Fibroblast of lung (primary cell): ENCODE data around the gene STMN3. TPM values are rescaled to one million over a fixed set of nuclear protein-coding genes. Genes with fewer than 3 reads are reported as not detected.
A peak's percentile ranks its signal among the peaks of the same experiment; 100 is the strongest.

ENCODE experiments used
- DNase-seq, 2 donors: peaks; one replicate each; pipeline versions ENCODE4 v3.0.0 to v3.0.0-alpha.2; 2010; ENCODE audit warnings: low read depth in 2 of 2
- H2AFZ ChIP-seq: 2 replicates; pipeline ENCODE4 v1.5.1; 2012; ENCODE audit warnings: low read length, control low read depth, inconsistent platforms
- H3K27ac ChIP-seq: 2 replicates; pipeline ENCODE4 v1.5.1; 2011; ENCODE audit warnings: low read length, control low read depth; ENCODE audit not compliant: insufficient read depth
- H3K27me3 ChIP-seq: 2 replicates; pipeline ENCODE4 v1.5.1; 2011; ENCODE audit warnings: mild to moderate bottlenecking, low read length; ENCODE audit not compliant: control insufficient read depth, insufficient read depth
- H3K36me3 ChIP-seq: 2 replicates; pipeline ENCODE4 v1.5.1; 2011; ENCODE audit warnings: low read length; ENCODE audit not compliant: control insufficient read depth, insufficient read depth
- H3K4me1 ChIP-seq: 2 replicates; pipeline ENCODE4 v1.5.1; 2011; ENCODE audit warnings: low read length; ENCODE audit not compliant: control insufficient read depth, insufficient read depth; ENCODE audit errors: extremely low read depth
- H3K4me2 ChIP-seq: 2 replicates; pipeline ENCODE4 v1.5.1; 2011; ENCODE audit warnings: low read length, control low read depth; ENCODE audit not compliant: insufficient read depth; ENCODE audit errors: extremely low read depth
- H3K4me3 ChIP-seq, 4 experiments: fragments of 200-600 bp in 1 of 4; sonication (generic) in 1 of 4; replicated peaks in 1 of 4; 2 replicates each; pipeline ENCODE4 v1.5.1; 2011 to 2016; ENCODE audit warnings: low read length in 4 of 4, low read depth in 3 of 4, mild to moderate bottlenecking in 3 of 4, control low read depth in 2 of 4, inconsistent platforms in 1 of 4, mixed read lengths in 1 of 4; ENCODE audit not compliant: insufficient read depth in 1 of 4; ENCODE audit errors: control extremely low read depth in 1 of 4
- H3K79me2 ChIP-seq: 2 replicates; pipeline ENCODE4 v1.5.1; 2012; ENCODE audit warnings: mild to moderate bottlenecking, low read length, inconsistent platforms; ENCODE audit not compliant: control insufficient read depth, insufficient read depth
- H3K9ac ChIP-seq: 2 replicates; pipeline ENCODE4 v1.5.1; 2011; ENCODE audit warnings: mild to moderate bottlenecking, low read length, control low read depth; ENCODE audit not compliant: insufficient read depth
- H3K9me3 ChIP-seq: 2 replicates; pipeline ENCODE4 v1.5.1; 2012; ENCODE audit warnings: low read depth, low read length; ENCODE audit not compliant: control insufficient read depth, insufficient read depth
- H4K20me1 ChIP-seq: 2 replicates; pipeline ENCODE4 v1.5.1; 2011; ENCODE audit warnings: low read length; ENCODE audit not compliant: control insufficient read depth, insufficient read depth; ENCODE audit errors: extremely low read depth
- CTCF ChIP-seq, 2 donors: IDR thresholded peaks in 1 of 2; conservative IDR thresholded peaks in 1 of 2; 1 replicate in 1 of 2; 2 replicates in 1 of 2; pipeline ENCODE4 v1.5.1; 2011 to 2012; ENCODE audit warnings: low read length in 2 of 2, control low read depth in 1 of 2, inconsistent platforms in 1 of 2, low read depth in 1 of 2, mild to moderate bottlenecking in 1 of 2
- EZH2 ChIP-seq: IDR thresholded peaks from 2 replicates; pipeline ENCODE4 v1.5.1; 2012; ENCODE audit warnings: low read length, control low read depth, mild to moderate bottlenecking; ENCODE audit errors: missing control alignments
- polyA plus RNA-seq, 2 donors: library from polyadenylated mRNA; depleted of rRNA in 1 of 2; stranded (reverse) in 1 of 2; unstranded in 1 of 2; fragments of >200 nt; gene quantifications; 2 replicates each; pipeline ENCODE4 v1.2.1, GENCODE V29; 2011 to 2012; ENCODE audit warnings: missing spikeins in 1 of 2
- total RNA-seq: library from RNA; depleted of rRNA; stranded (reverse); fragments of >200 nt; gene quantifications from 2 replicates; pipeline ENCODE4 v1.2.1, GENCODE V29; 2014

STMN3 gene
- total and polyA plus RNA-seq, 2 donors (not counting 1 experiment from before 2014, with no cell fraction given): 3.7 to 34.3 TPM

GRCh38 chr20:63640086-63640485 lies 13.1 kb downstream of the STMN3 start:
- H3K9ac ChIP-seq: no peak overlapping the region
- H3K79me2 ChIP-seq: no peaks in the 10 kb centered on the region
- no peaks in the 10 kb centered on the region for H3K9me3 ChIP-seq
- H2AFZ ChIP-seq: no peak overlapping the region
- no peak overlapping the region for H3K27ac ChIP-seq
- H3K27me3 ChIP-seq: no peaks in the 10 kb centered on the region
- no peaks in the 10 kb centered on the region for H4K20me1 ChIP-seq
- no peak for DNase-seq
- H3K4me3 ChIP-seq: no peak overlapping the region
- no peaks in the 10 kb centered on the region for H3K4me1 ChIP-seq
- H3K36me3 ChIP-seq: no peaks in the 10 kb centered on the region
- TF ChIP-seq EZH2: no peak
- no peak for TF ChIP-seq CTCF (conservative IDR thresholded peaks at IDR 0.05 in 1 of 2, IDR thresholded peaks at IDR 0.05 in 1 of 2; ENCODE audit: low read depth in 1 of 2, low read length in 2 of 2)
- H3K4me2 ChIP-seq: no peak overlapping the region

GRCh38 chr20:63639093-63639975 lies 13.9 kb downstream of the STMN3 start:
- no peak overlapping the region for H3K27ac ChIP-seq
- H3K36me3 ChIP-seq: no peaks in the 10 kb centered on the region
- H3K9ac ChIP-seq: no peak overlapping the region
- no peak for DNase-seq
- no peak overlapping the region for H3K4me3 ChIP-seq
- no peaks in the 10 kb centered on the region for H3K79me2 ChIP-seq
- TF ChIP-seq EZH2: no peak
- TF ChIP-seq CTCF (conservative IDR thresholded peaks at IDR 0.05 in 1 of 2, IDR thresholded peaks at IDR 0.05 in 1 of 2; ENCODE audit: low read depth in 1 of 2, low read length in 2 of 2): no peak
- H3K4me1 ChIP-seq: no peaks in the 10 kb centered on the region
- H2AFZ ChIP-seq: no peak overlapping the region
- H4K20me1 ChIP-seq: no peaks in the 10 kb centered on the region
- H3K4me2 ChIP-seq: no peak overlapping the region
- H3K9me3 ChIP-seq: no peaks in the 10 kb centered on the region
- no peaks in the 10 kb centered on the region for H3K27me3 ChIP-seq

- Histone ChIP-seq H3K9ac (no peak overlapping the region), H3K4me3 (no peak overlapping the region), H3K4me1 (no peaks in the 10 kb centered on the region), H3K4me2 (no peak overlapping the region), H3K9me3 (no peaks in the 10 kb centered on the region), H3K79me2 (no peaks in the 10 kb centered on the region), H2AFZ (no peak overlapping the region), H4K20me1 (no peaks in the 10 kb centered on the region), H3K36me3 (no peaks in the 10 kb centered on the region), H3K27ac (no peak overlapping the region), H3K27me3 (no peaks in the 10 kb centered on the region)
- peak in 1 of 2 donors; percentile 9 for DNase-seq
- TF ChIP-seq EZH2 (no peak), CTCF (conservative IDR thresholded peaks at IDR 0.05 in 1 of 2, IDR thresholded peaks at IDR 0.05 in 1 of 2; ENCODE audit: low read depth in 1 of 2, low read length in 2 of 2) (no peak)
Observed at GRCh38 chr20:63636752-63637628, 16.2 kb downstream of the STMN3 start.
